ENCODE data around the gene DEPDC1B.
"Not testable (repeated sequence)": the region's sequence is repeated elsewhere in the genome, so short reads cannot be mapped to it uniquely, and the experiment has no call there.

The DEPDC1B gene

GRCh38 chr5:60649288-60649917 lies 50.6 kb downstream of the DEPDC1B start:
- DNase-seq (ENCODE audit: low read depth in 2 of 3, low spot score in 1 of 3) = no peak

- no peak for DNase-seq (ENCODE audit: low read depth in 2 of 3, low spot score in 1 of 3)
Measured at GRCh38 chr5:60648175-60648574, 51.8 kb downstream of the DEPDC1B start.

- no peak for DNase-seq (ENCODE audit: low read depth in 2 of 3, low spot score in 1 of 3)
Measured at GRCh38 chr5:60640901-60641300, 59.1 kb downstream of the DEPDC1B start.

- DNase-seq (ENCODE audit: low read depth in 2 of 3, low spot score in 1 of 3) = no peak
Measured at GRCh38 chr5:60639544-60639943, 60.4 kb downstream of the DEPDC1B start.

- no peak for DNase-seq (ENCODE audit: low read depth in 2 of 3, low spot score in 1 of 3)
Measured at GRCh38 chr5:60638300-60638699, 61.7 kb downstream of the DEPDC1B start.

GRCh38 chr5:60636644-60637043 lies 63.3 kb downstream of the DEPDC1B start:
- no peak for DNase-seq (ENCODE audit: low read depth in 2 of 3, low spot score in 1 of 3)

GRCh38 chr5:60636001-60636400 lies 64.0 kb downstream of the DEPDC1B start:
- no peak for DNase-seq (ENCODE audit: low read depth in 2 of 3, low spot score in 1 of 3)

GRCh38 chr5:60634051-60634450 lies 65.9 kb downstream of the DEPDC1B start:
- no peak for DNase-seq (ENCODE audit: low read depth in 2 of 3, low spot score in 1 of 3)

- DNase-seq (ENCODE audit: low read depth in 2 of 3, low spot score in 1 of 3) = no peak
Measured at GRCh38 chr5:60633341-60633740, 66.6 kb downstream of the DEPDC1B start.

GRCh38 chr5:60632153-60632552 lies 67.8 kb downstream of the DEPDC1B start:
- DNase-seq (ENCODE audit: low read depth in 2 of 3, low spot score in 1 of 3) = no peak

GRCh38 chr5:60630836-60631235 lies 69.1 kb downstream of the DEPDC1B start:
- no peak for DNase-seq (ENCODE audit: low read depth in 2 of 3, low spot score in 1 of 3)

GRCh38 chr5:60630179-60630578 lies 69.8 kb downstream of the DEPDC1B start:
- DNase-seq (ENCODE audit: low read depth in 2 of 3, low spot score in 1 of 3) = no peak

GRCh38 chr5:60624875-60625274 lies 75.1 kb downstream of the DEPDC1B start:
- DNase-seq (ENCODE audit: low read depth in 2 of 3, low spot score in 1 of 3) = not testable (repeated sequence)

GRCh38 chr5:60620752-60621151 lies 79.2 kb downstream of the DEPDC1B start:
- not testable (repeated sequence) for DNase-seq (ENCODE audit: low read depth in 2 of 3, low spot score in 1 of 3)

GRCh38 chr5:60613826-60614225 lies 86.1 kb downstream of the DEPDC1B start:
- no peak for DNase-seq (ENCODE audit: low read depth in 2 of 3, low spot score in 1 of 3)

GRCh38 chr5:60611099-60611740 lies 88.7 kb downstream of the DEPDC1B start:
- DNase-seq (ENCODE audit: low read depth in 2 of 3, low spot score in 1 of 3) = no peak

- DNase-seq (ENCODE audit: low read depth in 2 of 3, low spot score in 1 of 3) = no peak
Measured at GRCh38 chr5:60604771-60605170, 95.2 kb downstream of the DEPDC1B start.

- no peak for DNase-seq (ENCODE audit: low read depth in 2 of 3, low spot score in 1 of 3)
Measured at GRCh38 chr5:60598424-60598823, 101.5 kb downstream of the DEPDC1B start.

GRCh38 chr5:60597572-60598320 lies 102.2 kb downstream of the DEPDC1B start:
- DNase-seq (ENCODE audit: low read depth in 2 of 3, low spot score in 1 of 3) = no peak

GRCh38 chr5:60594715-60595477 lies 105.1 kb downstream of the DEPDC1B start:
- no peak for DNase-seq (ENCODE audit: low read depth in 2 of 3, low spot score in 1 of 3)

- no peak for DNase-seq (ENCODE audit: low read depth in 2 of 3, low spot score in 1 of 3)
Measured at GRCh38 chr5:60590172-60590571, 109.8 kb downstream of the DEPDC1B start.

GRCh38 chr5:60587312-60587711 lies 112.7 kb downstream of the DEPDC1B start:
- not testable (repeated sequence) for DNase-seq (ENCODE audit: low read depth in 2 of 3, low spot score in 1 of 3)

Measured in stimulated activated CD4-positive, alpha-beta T cell treated with anti-CD3 and anti-CD28 coated beads, Interleukin-12 subunit alpha, Interleukin-12 subunit beta, amount 100 ng/mL, for 48 hours (primary cell).